Measurements from ENCODE around the gene ATM.
"Not testable (repeated sequence)": the region's sequence is repeated elsewhere in the genome, so short reads cannot be mapped to it uniquely, and the experiment has no call there.

The ATM gene

DNA sequence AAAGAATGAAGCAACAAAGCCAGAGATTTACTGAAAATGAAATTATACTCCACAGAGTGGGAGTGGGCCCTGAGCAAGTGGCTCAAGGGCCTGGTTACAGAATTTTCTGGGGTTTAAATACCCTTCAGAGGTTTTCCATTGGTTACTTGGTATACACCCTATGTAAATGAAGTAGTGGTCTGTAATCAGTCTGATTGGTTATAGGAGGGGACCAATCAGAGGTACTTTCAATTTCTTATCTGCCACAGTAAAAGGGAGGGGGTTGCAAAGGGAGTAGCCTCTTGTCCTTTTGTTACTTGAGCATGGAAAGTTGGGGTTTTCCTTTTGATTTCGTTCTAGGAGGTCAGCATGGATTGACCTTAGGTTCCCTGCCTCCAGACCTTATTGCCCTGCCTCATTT lies 63.5 kb downstream of the ATM start:
- TF ChIP-seq, protein P1, sequence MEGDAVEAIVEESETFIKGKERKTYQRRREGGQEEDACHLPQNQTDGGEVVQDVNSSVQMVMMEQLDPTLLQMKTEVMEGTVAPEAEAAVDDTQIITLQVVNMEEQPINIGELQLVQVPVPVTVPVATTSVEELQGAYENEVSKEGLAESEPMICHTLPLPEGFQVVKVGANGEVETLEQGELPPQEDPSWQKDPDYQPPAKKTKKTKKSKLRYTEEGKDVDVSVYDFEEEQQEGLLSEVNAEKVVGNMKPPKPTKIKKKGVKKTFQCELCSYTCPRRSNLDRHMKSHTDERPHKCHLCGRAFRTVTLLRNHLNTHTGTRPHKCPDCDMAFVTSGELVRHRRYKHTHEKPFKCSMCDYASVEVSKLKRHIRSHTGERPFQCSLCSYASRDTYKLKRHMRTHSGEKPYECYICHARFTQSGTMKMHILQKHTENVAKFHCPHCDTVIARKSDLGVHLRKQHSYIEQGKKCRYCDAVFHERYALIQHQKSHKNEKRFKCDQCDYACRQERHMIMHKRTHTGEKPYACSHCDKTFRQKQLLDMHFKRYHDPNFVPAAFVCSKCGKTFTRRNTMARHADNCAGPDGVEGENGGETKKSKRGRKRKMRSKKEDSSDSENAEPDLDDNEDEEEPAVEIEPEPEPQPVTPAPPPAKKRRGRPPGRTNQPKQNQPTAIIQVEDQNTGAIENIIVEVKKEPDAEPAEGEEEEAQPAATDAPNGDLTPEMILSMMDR (conservative IDR thresholded peaks at IDR 0.05; ENCODE audit: low read length) = no peak
- DNase-seq (ENCODE audit: low read depth) = no peak
- no peak overlapping the region for H3K4me3 ChIP-seq (ENCODE audit: low read length)

DNA sequence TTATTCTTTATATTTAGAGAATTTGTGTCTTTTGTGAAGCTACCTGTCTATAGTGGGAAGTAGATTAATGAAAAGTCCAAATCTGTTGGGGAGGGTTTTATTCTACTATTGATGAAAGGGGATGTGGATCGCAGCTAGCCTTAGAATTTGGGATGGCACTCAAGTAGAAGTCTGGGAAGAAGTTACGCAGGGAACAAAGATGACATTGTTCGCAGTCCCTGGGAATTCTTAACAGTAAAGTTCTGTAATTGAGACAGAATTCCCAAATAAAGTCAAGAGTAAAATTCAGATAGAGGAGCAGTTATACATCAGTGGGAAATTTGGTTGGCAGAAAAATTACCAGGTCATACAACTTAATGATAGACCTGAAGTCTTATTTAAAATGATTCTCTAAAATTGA lies 64.1 kb downstream of the ATM start:
- H3K4me3 ChIP-seq (ENCODE audit: low read length) = no peak overlapping the region
- TF ChIP-seq, protein P1 (conservative IDR thresholded peaks at IDR 0.05; ENCODE audit: low read length) = no peak
- no peak for DNase-seq (ENCODE audit: low read depth)

DNA sequence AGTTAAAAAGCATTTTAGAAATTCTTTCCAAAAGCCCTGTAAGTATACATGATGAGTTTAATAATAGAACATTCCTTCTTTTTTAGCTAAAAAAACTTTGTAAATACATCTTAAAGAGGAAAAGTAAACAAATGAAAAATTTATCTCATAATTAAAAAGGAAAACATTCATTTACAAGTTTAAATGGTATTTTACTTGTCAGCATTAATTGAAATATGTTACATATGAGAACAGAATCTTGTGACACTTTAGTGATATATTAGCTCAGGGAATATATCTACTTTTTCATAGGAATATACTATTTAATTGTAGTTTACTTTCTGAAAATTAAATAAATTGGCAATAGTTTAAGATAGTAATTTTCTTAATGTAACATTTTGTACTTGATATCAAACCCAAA lies 66.2 kb downstream of the ATM start:
- not testable (repeated sequence) for H3K4me3 ChIP-seq (ENCODE audit: low read length); DNase-seq (ENCODE audit: low read depth)

DNA sequence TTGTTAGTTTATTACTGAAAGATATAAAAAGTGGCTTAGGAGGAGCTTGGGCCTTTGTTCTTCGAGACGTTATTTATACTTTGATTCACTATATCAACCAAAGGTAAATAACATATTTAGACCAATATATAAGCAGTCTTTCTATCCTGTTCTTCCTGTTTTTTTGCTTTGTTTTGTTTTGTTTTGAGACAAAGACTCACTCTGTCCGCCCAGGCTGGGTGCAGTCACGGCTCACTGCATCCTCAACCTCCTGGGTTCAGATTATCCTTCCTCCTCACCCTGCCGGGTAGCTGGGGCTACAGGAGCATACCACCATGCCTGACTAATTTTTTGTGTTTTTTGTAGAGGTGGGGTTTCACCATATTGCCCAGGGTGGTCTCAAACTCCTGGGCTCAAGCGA lies 66.8 kb downstream of the ATM start:
- no peak for DNase-seq (ENCODE audit: low read depth)
- no peak overlapping the region for H3K4me3 ChIP-seq (ENCODE audit: low read length)
- TF ChIP-seq, protein P1 (conservative IDR thresholded peaks at IDR 0.05; ENCODE audit: low read length) = no peak

DNA sequence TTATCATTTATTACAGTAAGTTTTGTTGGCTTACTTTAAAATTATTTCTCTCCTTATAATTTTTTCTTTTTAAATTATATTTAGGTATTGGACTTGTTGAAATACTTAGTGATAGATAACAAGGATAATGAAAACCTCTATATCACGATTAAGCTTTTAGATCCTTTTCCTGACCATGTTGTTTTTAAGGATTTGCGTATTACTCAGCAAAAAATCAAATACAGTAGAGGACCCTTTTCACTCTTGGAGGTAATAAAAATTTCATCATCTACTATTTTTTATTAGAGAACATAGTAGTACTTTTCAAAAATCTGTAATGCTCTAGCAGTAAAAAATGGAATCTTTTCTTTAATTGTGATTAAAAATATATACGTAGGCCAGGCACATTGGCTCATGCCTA lies 70.4 kb downstream of the ATM start:
- no peak overlapping the region for H3K4me3 ChIP-seq (ENCODE audit: low read length)
- DNase-seq (ENCODE audit: low read depth) = no peak
- TF ChIP-seq, protein P1 (conservative IDR thresholded peaks at IDR 0.05; ENCODE audit: low read length) = no peak

DNA sequence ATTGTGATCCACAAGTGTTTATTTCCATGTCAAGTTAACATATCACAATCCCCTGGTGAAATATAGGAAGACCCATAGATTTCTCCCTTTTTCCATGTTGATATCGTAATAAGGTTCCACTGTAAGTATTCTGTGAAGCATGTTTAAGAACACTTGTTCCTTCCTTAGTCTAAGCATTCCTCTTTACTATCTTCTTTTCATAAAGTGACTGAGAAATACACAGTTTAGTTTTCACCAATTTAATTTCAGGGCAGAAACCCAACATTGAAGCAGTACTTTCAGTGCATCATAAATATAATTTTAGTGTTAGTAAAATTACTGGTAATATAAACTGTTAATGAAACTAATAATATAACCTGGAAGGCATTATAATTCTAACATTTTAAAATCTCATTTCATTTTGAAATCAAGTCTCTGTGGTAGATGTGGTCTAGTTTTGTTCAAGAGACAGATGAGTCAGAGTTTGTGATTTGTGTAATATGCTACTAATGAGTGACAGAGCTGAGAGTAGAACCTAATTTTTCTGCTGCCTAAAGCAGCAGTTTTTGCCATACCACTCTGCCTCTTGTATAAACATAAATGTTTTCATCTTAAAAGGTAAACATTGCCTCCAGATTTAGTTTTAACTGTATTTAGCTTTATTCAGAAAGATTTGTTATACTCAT lies 79.4 kb downstream of the ATM start:
- H3K4me3 ChIP-seq (ENCODE audit: low read length) = no peak overlapping the region
- TF ChIP-seq, protein P1 (conservative IDR thresholded peaks at IDR 0.05; ENCODE audit: low read length) = no peak
- peak; percentile 40 for DNase-seq (ENCODE audit: low read depth)

DNA sequence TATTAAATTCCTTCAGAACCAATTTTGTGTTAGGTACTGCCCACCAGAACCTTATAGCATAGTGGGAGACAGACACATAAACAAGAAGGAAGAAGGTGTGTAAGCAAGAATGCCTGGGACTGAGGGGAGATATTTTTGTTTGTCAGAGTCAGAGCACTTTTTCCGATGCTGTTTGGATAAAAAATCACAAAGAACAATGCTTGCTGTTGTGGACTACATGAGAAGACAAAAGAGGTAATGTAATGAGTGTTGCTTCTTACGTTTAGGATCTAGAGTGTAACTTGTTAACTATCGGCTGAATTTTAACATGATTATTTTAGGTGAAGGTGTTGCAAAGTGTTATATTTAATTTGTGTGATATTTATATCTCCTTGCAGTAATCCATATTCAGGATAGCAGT lies 84.9 kb downstream of the ATM start:
- no peak for DNase-seq (ENCODE audit: low read depth)
- TF ChIP-seq, protein P1 (conservative IDR thresholded peaks at IDR 0.05; ENCODE audit: low read length) = no peak
- no peak overlapping the region for H3K4me3 ChIP-seq (ENCODE audit: low read length)

DNA sequence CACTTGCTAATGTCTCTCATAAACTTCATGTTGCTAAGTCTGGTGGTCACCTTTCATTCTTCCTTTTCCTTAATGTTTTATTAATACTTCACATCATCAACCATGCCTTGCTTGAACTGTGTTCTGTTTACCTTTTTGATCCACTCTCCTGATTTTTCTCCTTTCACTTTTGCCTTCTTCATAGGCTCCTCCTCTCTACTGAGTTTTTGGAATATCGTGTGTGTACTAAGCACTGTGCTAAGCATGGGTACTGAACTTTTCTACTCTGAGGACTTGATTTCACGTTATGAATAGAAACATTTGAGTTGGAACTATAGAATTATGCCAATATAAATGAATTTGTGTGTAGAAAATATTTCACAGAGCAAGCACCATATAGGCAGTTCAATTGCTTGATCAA lies 90.6 kb downstream of the ATM start:
- no peak for DNase-seq (ENCODE audit: low read depth)
- no peak overlapping the region for H3K4me3 ChIP-seq (ENCODE audit: low read length)
- TF ChIP-seq, protein P1 (conservative IDR thresholded peaks at IDR 0.05; ENCODE audit: low read length) = no peak
